Tibial nerve (tissue), 3 donors: ENCODE measurements around the gene DUSP12.

Source experiments
- POLR2A ChIP-seq, 2 donors: fragments of 450-650 bp; IDR thresholded peaks; one replicate each; pipeline ENCODE4 v1.6.1; 2017; ENCODE audit warnings: antibody characterized with exemption in 2 of 2, mild to moderate bottlenecking in 2 of 2, moderate library complexity in 2 of 2
- TF ChIP-seq, protein P1 (sequence below), 5 experiments: fragments of 200-600 bp in 3 of 5; fragments of 450-650 bp in 2 of 5; sonication (generic) in 3 of 5; IDR thresholded peaks; one replicate each; pipeline ENCODE4 v1.5.1; 2016 to 2019; ENCODE audit warnings: antibody characterized with exemption in 5 of 5, mild to moderate bottlenecking in 3 of 5, moderate library complexity in 2 of 5

- TF ChIP-seq, protein P1, sequence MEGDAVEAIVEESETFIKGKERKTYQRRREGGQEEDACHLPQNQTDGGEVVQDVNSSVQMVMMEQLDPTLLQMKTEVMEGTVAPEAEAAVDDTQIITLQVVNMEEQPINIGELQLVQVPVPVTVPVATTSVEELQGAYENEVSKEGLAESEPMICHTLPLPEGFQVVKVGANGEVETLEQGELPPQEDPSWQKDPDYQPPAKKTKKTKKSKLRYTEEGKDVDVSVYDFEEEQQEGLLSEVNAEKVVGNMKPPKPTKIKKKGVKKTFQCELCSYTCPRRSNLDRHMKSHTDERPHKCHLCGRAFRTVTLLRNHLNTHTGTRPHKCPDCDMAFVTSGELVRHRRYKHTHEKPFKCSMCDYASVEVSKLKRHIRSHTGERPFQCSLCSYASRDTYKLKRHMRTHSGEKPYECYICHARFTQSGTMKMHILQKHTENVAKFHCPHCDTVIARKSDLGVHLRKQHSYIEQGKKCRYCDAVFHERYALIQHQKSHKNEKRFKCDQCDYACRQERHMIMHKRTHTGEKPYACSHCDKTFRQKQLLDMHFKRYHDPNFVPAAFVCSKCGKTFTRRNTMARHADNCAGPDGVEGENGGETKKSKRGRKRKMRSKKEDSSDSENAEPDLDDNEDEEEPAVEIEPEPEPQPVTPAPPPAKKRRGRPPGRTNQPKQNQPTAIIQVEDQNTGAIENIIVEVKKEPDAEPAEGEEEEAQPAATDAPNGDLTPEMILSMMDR (IDR thresholded peaks at IDR 0.05) = no peak
- TF ChIP-seq POLR2A (IDR thresholded peaks at IDR 0.05) = no peak
Measured at GRCh38 chr1:161771973-161772372, 22.4 kb downstream of the DUSP12 start.
